Lower leg skin (tissue), 4 donors: ENCODE data around the gene GSDMA. TPM values are rescaled to one million over a fixed set of nuclear protein-coding genes. Genes with fewer than 3 reads are reported as not detected.

ENCODE experiments used
- DNase-seq, 2 donors: peaks; one replicate each; pipeline ENCODE4 v3.0.0-alpha.2; 2019; ENCODE audit warnings: low spot score in 2 of 2
- H3K4me3 ChIP-seq: fragments of 200-600 bp; sonication (generic); 2 replicates; pipeline ENCODE4 v1.5.1; 2017; ENCODE audit warnings: mild to moderate bottlenecking, low read depth; ENCODE audit not compliant: poor library complexity, severe bottlenecking
- POLR2A ChIP-seq, 2 donors: fragments of 450-650 bp; IDR thresholded peaks; one replicate each; pipeline ENCODE4 v1.6.1; 2016 to 2017; ENCODE audit warnings: antibody characterized with exemption in 2 of 2, mild to moderate bottlenecking in 1 of 2, moderate library complexity in 1 of 2
- WGBS, 2 donors: methylation state at CpG; one replicate each; pipeline ENCODE4 v1.1.5; 2018; 5-methylcytosine and 5-hydroxymethylcytosine counted together
- intact Hi-C: fragments of 100-400 bp; cut with DNase I; formaldehyde crosslinking; loops from one replicate; pipeline ENCODE4 v1.15.0; 2023; ENCODE audit warnings: low total_unique reads
- total RNA-seq, 4 donors: library from RNA; depleted of rRNA; stranded (reverse); fragments of >200 nt; gene quantifications; one replicate each; pipeline ENCODE4 v1.1.0, GENCODE V29; 2016
- TF ChIP-seq, protein P1 (sequence below), 3 donors: fragments of 450-650 bp; IDR thresholded peaks; one replicate each; pipeline ENCODE4 v1.5.1; 2016; ENCODE audit warnings: antibody characterized with exemption in 3 of 3, mild to moderate bottlenecking in 3 of 3, moderate library complexity in 2 of 3

The GSDMA gene
- total RNA-seq, 4 donors from 2014 or later, result 146 to 271 (median 163) TPM

DNA sequence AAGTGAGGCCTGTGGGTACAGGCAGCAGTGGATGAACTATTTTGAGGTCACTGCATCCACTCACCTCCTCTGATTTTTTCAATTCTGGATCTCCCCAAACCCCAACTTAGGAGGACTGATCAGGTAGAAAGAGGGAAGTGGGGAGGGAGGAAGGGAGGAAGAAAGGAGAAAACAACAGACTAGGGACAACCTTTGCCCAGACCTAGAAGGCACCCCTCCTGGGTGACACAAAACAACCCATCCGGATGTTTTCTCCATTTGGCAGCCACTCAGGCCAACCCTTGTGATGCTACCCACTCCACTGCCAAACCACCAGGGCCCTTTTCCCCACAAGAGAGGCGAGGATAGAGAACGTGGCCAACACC, 38.1 kb upstream of the GSDMA start:
- TF ChIP-seq, protein P1, sequence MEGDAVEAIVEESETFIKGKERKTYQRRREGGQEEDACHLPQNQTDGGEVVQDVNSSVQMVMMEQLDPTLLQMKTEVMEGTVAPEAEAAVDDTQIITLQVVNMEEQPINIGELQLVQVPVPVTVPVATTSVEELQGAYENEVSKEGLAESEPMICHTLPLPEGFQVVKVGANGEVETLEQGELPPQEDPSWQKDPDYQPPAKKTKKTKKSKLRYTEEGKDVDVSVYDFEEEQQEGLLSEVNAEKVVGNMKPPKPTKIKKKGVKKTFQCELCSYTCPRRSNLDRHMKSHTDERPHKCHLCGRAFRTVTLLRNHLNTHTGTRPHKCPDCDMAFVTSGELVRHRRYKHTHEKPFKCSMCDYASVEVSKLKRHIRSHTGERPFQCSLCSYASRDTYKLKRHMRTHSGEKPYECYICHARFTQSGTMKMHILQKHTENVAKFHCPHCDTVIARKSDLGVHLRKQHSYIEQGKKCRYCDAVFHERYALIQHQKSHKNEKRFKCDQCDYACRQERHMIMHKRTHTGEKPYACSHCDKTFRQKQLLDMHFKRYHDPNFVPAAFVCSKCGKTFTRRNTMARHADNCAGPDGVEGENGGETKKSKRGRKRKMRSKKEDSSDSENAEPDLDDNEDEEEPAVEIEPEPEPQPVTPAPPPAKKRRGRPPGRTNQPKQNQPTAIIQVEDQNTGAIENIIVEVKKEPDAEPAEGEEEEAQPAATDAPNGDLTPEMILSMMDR (IDR thresholded peaks at IDR 0.05), result no peak
- no peak for TF ChIP-seq POLR2A (IDR thresholded peaks at IDR 0.05)
- WGBS, 2 donors, result 47 to 66% methylated on average over 3 of the region's 3 CpGs
- intact Hi-C loops, result no loop called here
- H3K4me3 ChIP-seq, result no peak overlapping the region
- no peak for DNase-seq

DNA sequence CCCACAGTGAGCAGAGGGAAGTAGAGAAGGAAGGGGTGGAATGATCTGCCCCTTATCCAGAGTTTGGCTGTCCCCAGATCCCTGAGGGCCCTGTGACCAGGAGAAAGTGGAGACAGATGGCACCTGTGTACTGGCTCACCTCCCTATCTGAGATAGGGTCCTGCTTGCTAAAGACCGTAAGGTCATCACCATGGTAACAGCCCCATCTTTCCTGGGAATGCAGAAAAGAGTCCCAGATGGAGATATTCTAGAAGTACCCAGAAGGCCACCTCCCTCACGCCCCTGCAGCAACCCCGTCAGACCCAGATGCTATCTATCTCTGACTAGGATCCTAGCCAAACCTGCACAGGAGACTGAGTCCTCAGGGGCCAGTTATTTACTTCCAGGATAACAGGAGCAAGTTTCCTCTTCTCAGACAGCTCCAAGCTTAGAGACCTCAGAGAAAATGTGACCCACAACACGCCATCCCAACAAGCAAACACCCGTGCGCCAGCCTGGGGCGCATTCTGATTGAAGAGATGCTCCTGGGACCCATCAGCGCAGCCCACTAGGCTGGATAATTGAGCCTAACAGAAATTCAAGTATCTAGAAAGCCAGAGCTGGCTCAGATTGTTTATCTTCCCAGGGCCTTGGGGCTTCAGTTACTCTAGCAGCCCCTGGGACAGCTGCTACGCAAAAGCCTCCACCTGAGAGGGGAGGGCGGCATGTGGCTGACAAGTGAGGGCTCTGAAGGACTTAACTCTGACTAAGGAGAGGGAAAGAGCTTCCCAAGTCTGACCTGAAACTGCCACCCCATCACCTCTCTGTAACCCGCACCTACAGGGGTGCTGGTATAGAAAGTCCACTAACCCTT, 37.3 kb upstream of the GSDMA start:
- WGBS, 2 donors, result 83 to 84% methylated on average over 11 of the region's 11 CpGs
- no peak for DNase-seq
- no peak overlapping the region for H3K4me3 ChIP-seq
- intact Hi-C loops, result no loop called here
- TF ChIP-seq, protein P1 (IDR thresholded peaks at IDR 0.05), result no peak
- TF ChIP-seq POLR2A (IDR thresholded peaks at IDR 0.05), result no peak

GRCh38 chr17:39926135-39926587, 36.6 kb upstream of the GSDMA start:
- intact Hi-C loops, result no loop called here
- 30 to 34% methylated on average over 4 of the region's 4 CpGs for WGBS, 2 donors
- TF ChIP-seq POLR2A (IDR thresholded peaks at IDR 0.05), result no peak
- TF ChIP-seq, protein P1 (IDR thresholded peaks at IDR 0.05), result no peak
- no peak overlapping the region for H3K4me3 ChIP-seq
- no peak for DNase-seq

- intact Hi-C loops, result no loop called here
These were observed 36.2 kb upstream of the GSDMA start for GRCh38 chr17:39926588-39927100.

DNA sequence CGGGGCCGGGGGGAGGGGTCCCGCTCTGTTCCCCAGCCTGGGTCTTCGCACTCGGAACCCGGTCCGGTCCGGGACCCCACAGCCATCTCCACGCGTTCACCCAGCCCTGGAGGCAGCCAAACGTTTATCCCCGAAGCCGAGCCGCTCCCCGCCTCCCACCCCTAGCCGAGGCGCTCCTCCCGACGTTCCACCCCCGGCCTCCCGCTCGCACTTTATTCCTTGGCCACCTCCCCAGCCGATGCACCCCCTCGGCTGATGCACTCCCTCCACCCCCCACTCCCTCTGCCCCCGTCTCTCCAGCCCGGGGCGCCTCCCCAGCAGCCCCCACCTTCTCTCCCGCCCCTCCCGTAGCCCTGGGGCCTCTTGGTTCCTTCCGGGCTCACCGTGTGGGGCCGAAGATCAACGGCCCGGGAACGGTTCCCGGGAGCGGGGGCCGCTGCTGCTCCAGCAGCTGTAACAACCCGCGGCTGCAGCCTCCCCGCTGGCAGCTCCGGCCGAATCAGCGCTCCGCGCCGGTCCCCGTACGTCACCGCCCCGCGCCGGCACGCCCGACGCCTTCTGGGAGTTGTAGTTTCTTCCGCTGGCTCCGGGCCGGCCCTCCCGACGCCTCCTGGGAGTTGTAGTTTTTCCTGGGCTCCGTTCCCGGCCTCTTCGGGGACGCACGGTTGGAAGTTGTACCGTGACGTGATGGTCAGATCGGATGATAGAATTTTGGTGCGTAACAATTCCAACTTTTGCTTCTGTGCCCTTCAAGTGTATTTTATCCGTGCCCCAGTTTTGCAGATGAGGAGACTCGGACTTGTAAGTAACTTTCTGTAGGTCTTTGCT, 35.5 kb upstream of the GSDMA start, which contains the start of the genes LRRC3C and ORMDL3:
LRRC3C (plus strand) TSS at position 632 of the 828 bp plus-strand sequence. CDS start 13,792 bp downstream, outside the sequence.
ORMDL3 (minus strand) TSS at position 501 of the 828 bp plus-strand sequence. CDS start 3,398 bp downstream, outside the sequence.
- TF ChIP-seq, protein P1 (IDR thresholded peaks at IDR 0.05), result no peak
- no peak for TF ChIP-seq POLR2A (IDR thresholded peaks at IDR 0.05)
- DNase-seq, result peak; percentile 91 to 99
- peak within 1 kb of the TSS; percentile 96 for H3K4me3 ChIP-seq
- intact Hi-C loops, result no loop called here
- 1% methylated on average over 34 to 60 of the region's 72 CpGs for WGBS, 2 donors

More at GRCh38 chr17:39926588-39927100, 36.2 kb upstream of the GSDMA start:
- TF ChIP-seq, protein P1 (IDR thresholded peaks at IDR 0.05), result no peak
- no peak for TF ChIP-seq POLR2A (IDR thresholded peaks at IDR 0.05)
- 1 to 3% methylated on average over 12 to 14 of the region's 15 CpGs for WGBS, 2 donors
- peak overlapping the region; percentile 96 for H3K4me3 ChIP-seq
- DNase-seq, result no peak
